HEK293 (cell line): ENCODE measurements around the gene SAMD5.

Experiments
- CTCF ChIA-PET: fragments of 350-600 bp; formaldehyde crosslinking; extraction: SDS; loops from one replicate; lab custom pipeline; 2021; ENCODE audit warnings: antibody characterized with exemption; lab: Yijun Ruan, JAX
- POLR2A ChIA-PET: fragments of 300-600 bp; formaldehyde crosslinking; extraction: SDS; loops from one replicate; lab custom pipeline; 2020; ENCODE audit warnings: antibody characterized with exemption, inconsistent platforms; lab: Yijun Ruan, JAX
- H3K27ac ChIP-seq: fragments of 200-500 bp; sonication (Bioruptor generic); 2 replicates; pipeline ENCODE4 v1.5.1; 2014; ENCODE audit warnings: low read depth, low read length, control low read depth, inconsistent platforms; ENCODE audit errors: extremely low read depth
- H3K36me3 ChIP-seq, 2 experiments: fragments of 200-500 bp in 1 of 2; sonication (Bioruptor generic) in 1 of 2; 1 replicate in 1 of 2; 2 replicates in 1 of 2; pipeline ENCODE4 v1.5.1; 2014 to 2017; ENCODE audit warnings: inconsistent platforms in 2 of 2, low read length in 2 of 2; ENCODE audit not compliant: control insufficient read depth in 2 of 2, insufficient read depth in 1 of 2
- H3K4me1 ChIP-seq: fragments of 200-500 bp; sonication (Bioruptor generic); 2 replicates; pipeline ENCODE4 v1.5.1; 2014; ENCODE audit warnings: mild to moderate bottlenecking, low read length, inconsistent platforms; ENCODE audit not compliant: control insufficient read depth, insufficient read depth
- H3K4me3 ChIP-seq: 2 replicates; pipeline ENCODE4 v1.5.1; 2011; ENCODE audit warnings: low read depth, mild to moderate bottlenecking, control low read depth, low read length, moderate library complexity
- H3K9me3 ChIP-seq: fragments of 200-500 bp; sonication (Bioruptor generic); 2 replicates; pipeline ENCODE4 v1.5.1; 2014; ENCODE audit warnings: low read depth, low read length, inconsistent platforms; ENCODE audit not compliant: control insufficient read depth, insufficient read depth
- HOXA7 ChIP-seq: sonication (generic); formaldehyde crosslinking; IDR thresholded peaks from 2 replicates; pipeline ENCODE4 v1.8.1; 2022; ENCODE audit warnings: missing genetic modification reagents, borderline replicate concordance
- MEIS1 ChIP-seq: sonication (generic); formaldehyde crosslinking; IDR thresholded peaks from 2 replicates; pipeline ENCODE4 v1.8.1; 2022; ENCODE audit warnings: missing genetic modification reagents, mild to moderate bottlenecking, borderline replicate concordance
- REPIN1 ChIP-seq: fragments of 450-650 bp; formaldehyde crosslinking; IDR thresholded peaks from 2 replicates; pipeline ENCODE4 v1.5.1; 2017; ENCODE audit warnings: missing biosample characterization, missing genetic modification characterization, low read depth
- TCF7L2 ChIP-seq: IDR thresholded peaks from 2 replicates; pipeline ENCODE4 v1.6.1; 2011; ENCODE audit warnings: low read depth, mild to moderate bottlenecking, inconsistent platforms, low read length, moderate library complexity, borderline replicate concordance
- ZFHX2 ChIP-seq: fragments of 450-650 bp; formaldehyde crosslinking; conservative IDR thresholded peaks from 2 replicates; pipeline ENCODE4 v1.5.1; 2016; ENCODE audit warnings: missing biosample characterization, missing genetic modification characterization
- ZFP37 ChIP-seq: fragments of 450-650 bp; formaldehyde crosslinking; IDR thresholded peaks from 2 replicates; pipeline ENCODE4 v1.5.1; 2016; ENCODE audit warnings: missing biosample characterization, missing genetic modification characterization
- ZNF138 ChIP-seq: fragments of 450-650 bp; formaldehyde crosslinking; IDR thresholded peaks from 2 replicates; pipeline ENCODE4 v1.5.1; 2016; ENCODE audit warnings: missing biosample characterization, missing genetic modification characterization, borderline replicate concordance
- ZNF19 ChIP-seq: fragments of 450-650 bp; formaldehyde crosslinking; IDR thresholded peaks from 2 replicates; pipeline ENCODE4; 2016; ENCODE audit warnings: missing biosample characterization, missing genetic modification characterization, low read depth
- ZNF223 ChIP-seq: fragments of 450-650 bp; formaldehyde crosslinking; IDR thresholded peaks from 2 replicates; pipeline ENCODE4 v1.5.1; 2016; ENCODE audit warnings: missing biosample characterization, missing genetic modification characterization
- ZNF23 ChIP-seq: fragments of 450-650 bp; formaldehyde crosslinking; IDR thresholded peaks from 2 replicates; pipeline ENCODE4 v1.5.1; 2016; ENCODE audit warnings: missing biosample characterization, missing genetic modification characterization, borderline replicate concordance
- ZNF362 ChIP-seq: fragments of 450-650 bp; formaldehyde crosslinking; IDR thresholded peaks from 2 replicates; pipeline ENCODE4 v1.5.1; 2016; ENCODE audit warnings: missing biosample characterization, missing genetic modification characterization
- ZNF510 ChIP-seq: fragments of 450-650 bp; formaldehyde crosslinking; IDR thresholded peaks from 2 replicates; pipeline ENCODE4 v1.5.1; 2018; ENCODE audit warnings: mild to moderate bottlenecking, missing genetic modification characterization, missing biosample characterization; ENCODE audit not compliant: insufficient replicate concordance
- ZNF558 ChIP-seq: fragments of 450-650 bp; formaldehyde crosslinking; IDR thresholded peaks from 2 replicates; pipeline ENCODE4 v1.5.1; 2016; ENCODE audit warnings: missing biosample characterization, missing genetic modification characterization
- ZNF596 ChIP-seq: fragments of 450-650 bp; IDR thresholded peaks from 2 replicates; pipeline ENCODE4 v1.5.0; 2018; ENCODE audit warnings: missing biosample characterization, mild to moderate bottlenecking, missing genetic modification characterization, moderate library complexity
- ZNF621 ChIP-seq: fragments of 450-650 bp; formaldehyde crosslinking; IDR thresholded peaks from 2 replicates; pipeline ENCODE4 v1.5.1; 2017; ENCODE audit warnings: missing biosample characterization, missing genetic modification characterization
- ZNF624 ChIP-seq: fragments of 450-650 bp; formaldehyde crosslinking; IDR thresholded peaks from 2 replicates; pipeline ENCODE4 v1.5.1; 2017; ENCODE audit warnings: missing biosample characterization, missing genetic modification characterization
- ZNF692 ChIP-seq: fragments of 450-650 bp; formaldehyde crosslinking; IDR thresholded peaks from 2 replicates; pipeline ENCODE4 v1.5.1; 2016; ENCODE audit warnings: missing biosample characterization, missing genetic modification characterization
- ZNF768 ChIP-seq: fragments of 450-650 bp; formaldehyde crosslinking; IDR thresholded peaks from 2 replicates; pipeline ENCODE4 v1.5.1; 2018; ENCODE audit warnings: missing biosample characterization, mild to moderate bottlenecking, missing genetic modification characterization
- ZNF837 ChIP-seq: fragments of 450-650 bp; formaldehyde crosslinking; IDR thresholded peaks from 2 replicates; pipeline ENCODE4 v1.5.1; 2016; ENCODE audit warnings: missing biosample characterization, missing genetic modification characterization
- TF ChIP-seq, protein P1 (sequence below): fragments of 450-650 bp; formaldehyde crosslinking; IDR thresholded peaks from 2 replicates; pipeline ENCODE4 v1.5.1; 2016; ENCODE audit warnings: missing biosample characterization, missing genetic modification characterization

The SAMD5 gene

GRCh38 chr6:147508866-147509608 is 547 bp downstream of the SAMD5 start (continued):
- TF ChIP-seq REPIN1 (tag by site-specific recombination), result 0 out of 2 replicates have a peak, but pooled peaks have one; percentile 15

GRCh38 chr6:147509891-147510290 is 1.4 kb downstream of the SAMD5 start:
- ChIA-PET CTCF (interaction anchor here (0.6 to 1.7 kb wide), 8 partner anchors 11 to 1143 kb away, joined by 3 to 5 read pairs (median 3); no protein-coding TSS in a partner anchor), POLR2A (no interaction called here)
- H3K4me3 ChIP-seq, result peak overlapping the region; percentile 79
- TF ChIP-seq TCF7L2 (no peak), ZFP37 (tag by site-specific recombination) (no peak), ZNF624 (no peak), ZNF223 (tag by site-specific recombination) (no peak), ZNF621 (no peak), MEIS1 (no peak), ZNF510 (tag by site-specific recombination) (no peak), ZNF692 (tag by site-specific recombination) (no peak)
- TF ChIP-seq, protein P1, sequence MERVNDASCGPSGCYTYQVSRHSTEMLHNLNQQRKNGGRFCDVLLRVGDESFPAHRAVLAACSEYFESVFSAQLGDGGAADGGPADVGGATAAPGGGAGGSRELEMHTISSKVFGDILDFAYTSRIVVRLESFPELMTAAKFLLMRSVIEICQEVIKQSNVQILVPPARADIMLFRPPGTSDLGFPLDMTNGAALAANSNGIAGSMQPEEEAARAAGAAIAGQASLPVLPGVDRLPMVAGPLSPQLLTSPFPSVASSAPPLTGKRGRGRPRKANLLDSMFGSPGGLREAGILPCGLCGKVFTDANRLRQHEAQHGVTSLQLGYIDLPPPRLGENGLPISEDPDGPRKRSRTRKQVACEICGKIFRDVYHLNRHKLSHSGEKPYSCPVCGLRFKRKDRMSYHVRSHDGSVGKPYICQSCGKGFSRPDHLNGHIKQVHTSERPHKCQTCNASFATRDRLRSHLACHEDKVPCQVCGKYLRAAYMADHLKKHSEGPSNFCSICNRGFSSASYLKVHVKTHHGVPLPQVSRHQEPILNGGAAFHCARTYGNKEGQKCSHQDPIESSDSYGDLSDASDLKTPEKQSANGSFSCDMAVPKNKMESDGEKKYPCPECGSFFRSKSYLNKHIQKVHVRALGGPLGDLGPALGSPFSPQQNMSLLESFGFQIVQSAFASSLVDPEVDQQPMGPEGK (tag by site-specific recombination), result no peak
- H3K9me3 ChIP-seq, result no peaks in the 10 kb centered on the region
- peaks cover 11% of the 10 kb centered on the region for H3K4me1 ChIP-seq
- no peak overlapping the region for H3K27ac ChIP-seq
- no peaks in the 10 kb centered on the region for H3K36me3 ChIP-seq

- POLR2A ChIA-PET, result no interaction called here
- CTCF ChIA-PET, result interaction anchor here (0.6 to 1.0 kb wide), 2 partner anchors 10 to 1065 kb away, joined by 3 read pairs; no protein-coding TSS in a partner anchor
- H3K27ac ChIP-seq, result no peak overlapping the region
- no peak for TF ChIP-seq ZNF768 (tag by site-specific recombination)
- no peak for TF ChIP-seq ZNF596 (tag by site-specific recombination)
- no peak for TF ChIP-seq ZNF624
- 0 out of 2 replicates have a peak, but pooled peaks have one; percentile 6 for TF ChIP-seq ZFHX2 (tag by site-specific recombination)
- no peak overlapping the region for H3K4me3 ChIP-seq
- H3K9me3 ChIP-seq, result no peaks in the 10 kb centered on the region
- no peaks in the 10 kb centered on the region; a peak in 1 of 3 replicates for H3K36me3 ChIP-seq
- H3K4me1 ChIP-seq, result peaks cover 11% of the 10 kb centered on the region
These were observed 2.6 kb downstream of the SAMD5 start for GRCh38 chr6:147510929-147511590.

DNA sequence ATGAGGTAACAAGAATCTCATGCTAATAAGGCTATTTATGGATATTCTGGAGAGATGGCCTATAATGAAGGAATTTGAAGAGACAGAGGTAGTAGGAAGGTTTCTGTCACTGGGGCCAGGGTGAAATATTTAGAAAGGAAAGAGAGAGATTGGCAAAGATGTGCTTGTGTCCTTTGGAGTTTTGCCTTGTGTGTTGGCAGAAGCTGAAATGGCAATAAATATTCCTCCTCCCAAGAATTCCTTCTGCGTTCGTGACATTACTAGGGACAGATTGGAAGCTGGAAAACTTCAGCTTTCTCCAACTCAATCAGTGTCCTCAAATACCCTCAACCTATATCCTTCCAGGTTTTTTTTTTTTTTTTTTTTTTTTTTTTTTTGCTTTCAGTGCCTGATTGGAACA is 6.3 kb downstream of the SAMD5 start:
- H3K27ac ChIP-seq, result no peak overlapping the region
- TF ChIP-seq HOXA7, result no peak
- TF ChIP-seq ZNF558 (tag by site-specific recombination), result no peak
- TF ChIP-seq ZNF23 (tag by site-specific recombination), result no peak
- TF ChIP-seq, protein P1 (tag by site-specific recombination), result no peak
- no peak for TF ChIP-seq ZNF19 (tag by site-specific recombination)
- TF ChIP-seq ZNF362 (tag by site-specific recombination), result no peak
- no peak for TF ChIP-seq ZNF621
- TF ChIP-seq ZNF138 (tag by site-specific recombination), result no peak
- no peak for TF ChIP-seq ZNF837
- H3K4me3 ChIP-seq, result no peak overlapping the region
- ChIA-PET CTCF (no interaction called here), POLR2A (no interaction called here)
- H3K4me1 ChIP-seq, result 0 out of 2 replicates have a peak, but pooled peaks cover 6% of the 10 kb centered on the region
- H3K9me3 ChIP-seq, result no peaks in the 10 kb centered on the region
- no peaks in the 10 kb centered on the region; a peak in 1 of 3 replicates for H3K36me3 ChIP-seq
